Measurements from ENCODE around the gene PDE7B.

Gene PDE7B

DNA sequence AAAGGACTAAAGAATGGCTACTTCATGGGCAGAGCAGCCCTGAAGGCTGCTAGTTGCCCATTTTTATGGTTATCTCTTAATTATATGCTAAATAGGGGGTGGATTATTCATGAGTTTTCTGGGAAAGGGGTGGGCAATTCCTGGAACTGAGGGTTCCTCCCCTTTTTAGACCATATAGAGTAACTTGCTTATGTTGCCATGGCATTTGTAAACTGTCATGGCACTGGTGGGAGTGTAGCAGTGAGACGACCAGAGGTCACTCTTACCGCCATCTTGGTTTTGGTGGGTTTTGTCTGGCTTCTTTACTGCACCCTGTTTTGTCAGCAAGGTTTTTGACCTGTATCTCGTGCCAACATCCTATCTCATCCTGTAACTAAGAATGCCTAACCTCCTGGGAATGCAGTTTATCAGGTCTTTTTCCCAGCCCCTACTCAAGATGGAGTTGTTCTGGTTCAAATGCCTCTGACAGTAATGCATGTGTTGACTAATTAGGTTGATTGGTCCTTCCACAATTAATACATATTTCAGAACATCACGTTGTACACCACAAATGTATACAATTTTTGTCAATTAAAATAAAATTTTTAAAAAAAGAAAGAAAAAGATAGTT, 139.5 kb downstream of the PDE7B start:
- DNase-seq (ENCODE audit: low read depth): no peak

DNA sequence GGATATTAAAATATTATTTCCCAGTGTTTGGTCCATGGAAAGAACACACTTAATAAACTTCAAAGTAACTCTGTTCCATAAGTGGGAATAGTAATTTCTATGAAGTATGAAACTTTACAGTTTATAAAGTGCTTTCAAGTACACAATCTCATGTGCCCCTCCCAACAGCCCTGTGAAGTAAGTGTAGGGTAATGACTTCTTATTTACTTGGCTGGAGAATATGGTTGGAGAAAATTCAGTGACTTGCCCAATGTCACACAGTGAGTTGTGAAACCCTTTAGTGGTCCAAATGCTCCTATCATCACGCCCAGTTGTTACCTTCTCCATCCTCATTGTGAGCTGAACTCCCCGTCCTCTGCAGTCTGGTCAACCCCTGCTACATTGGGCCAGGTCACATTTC, 141.2 kb downstream of the PDE7B start:
- no peak for DNase-seq (ENCODE audit: low read depth)

DNA sequence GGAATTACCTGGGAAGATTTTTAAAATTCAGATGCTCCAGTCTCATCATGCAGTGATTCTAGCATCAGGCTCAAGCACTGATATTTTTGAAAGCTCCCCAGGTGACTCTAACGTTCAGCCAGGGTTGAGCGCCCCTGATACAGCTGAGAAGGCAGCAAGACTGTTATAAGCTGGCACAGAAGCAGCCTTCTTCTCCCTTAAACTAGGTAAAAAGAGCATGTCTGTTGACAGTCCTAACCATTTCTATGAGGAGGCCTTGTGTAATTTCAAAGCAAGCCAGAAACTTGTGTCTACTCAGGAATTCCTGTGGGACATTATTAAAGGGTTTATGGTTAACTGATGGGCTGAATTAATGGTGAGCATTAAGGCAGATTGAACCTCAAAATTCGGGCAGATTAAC, 141.9 kb downstream of the PDE7B start:
- DNase-seq (ENCODE audit: low read depth): no peak

DNA sequence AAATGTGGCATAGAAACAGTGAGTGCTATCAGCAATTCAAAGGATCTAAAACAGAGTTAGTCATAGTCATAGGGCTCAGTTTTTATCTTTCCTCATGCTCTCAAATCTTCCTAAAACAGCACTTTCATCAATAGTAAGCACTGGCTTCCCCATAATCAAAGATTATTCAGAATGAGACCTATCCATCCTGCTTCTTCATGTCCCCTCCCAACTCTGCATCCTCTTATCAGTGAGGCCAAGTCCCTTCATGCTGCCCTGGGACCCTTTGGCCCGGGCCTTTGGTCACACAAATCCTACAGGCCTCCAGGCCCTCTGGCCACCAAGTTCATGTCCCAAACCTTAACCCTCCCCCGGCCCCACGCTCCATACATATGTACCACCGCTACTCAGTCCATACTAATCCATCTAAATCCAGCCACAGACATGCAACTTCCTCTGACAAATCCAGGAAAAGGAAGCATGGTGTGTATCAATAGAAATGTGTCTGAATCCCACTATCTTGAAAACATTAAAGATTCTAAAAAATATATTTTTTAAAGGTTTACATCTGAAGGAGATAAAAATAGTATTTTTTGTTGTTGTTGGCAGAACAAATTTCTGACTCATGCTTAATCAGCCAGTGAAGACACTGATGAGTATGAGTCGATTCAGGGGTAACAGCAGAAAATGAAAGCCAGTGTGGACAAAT, 143.5 kb downstream of the PDE7B start:
- DNase-seq (ENCODE audit: low read depth): no peak

DNA sequence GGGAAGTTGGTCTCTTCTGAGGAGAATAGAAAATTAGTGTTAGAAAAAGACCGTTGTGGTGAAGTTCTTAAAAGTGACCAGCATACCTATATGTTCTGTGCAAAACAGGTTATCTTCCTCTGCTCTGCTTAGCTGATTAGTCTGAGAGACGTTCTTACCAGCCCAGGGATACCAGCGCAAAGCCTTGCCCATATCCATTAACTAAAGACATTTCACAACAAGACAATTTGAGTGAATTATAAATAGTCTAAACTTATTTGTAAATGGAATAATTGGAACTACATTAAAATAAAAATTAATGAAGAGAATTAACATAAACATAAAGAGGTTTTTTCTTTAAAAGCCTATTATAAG, 144.0 kb downstream of the PDE7B start:
- no peak for DNase-seq (ENCODE audit: low read depth)

DNA sequence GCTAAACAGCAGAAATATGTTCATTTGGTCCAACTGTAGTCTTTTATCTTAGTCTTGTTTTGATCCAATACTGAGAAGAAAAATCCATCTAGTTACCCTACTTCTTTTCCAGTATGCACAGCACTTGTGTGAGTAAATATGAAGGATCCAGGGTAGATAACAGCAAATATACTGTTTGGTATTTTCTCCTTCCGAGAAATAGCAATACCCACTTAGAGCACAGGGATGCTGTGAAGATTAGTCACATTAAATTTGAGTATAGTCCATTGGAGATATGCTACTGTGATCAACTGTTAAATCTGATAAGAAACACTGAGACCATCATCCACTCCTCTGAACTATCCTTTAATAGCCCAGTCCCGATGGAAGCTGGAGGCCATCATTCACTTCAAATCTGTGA, 145.2 kb downstream of the PDE7B start:
- no peak for DNase-seq (ENCODE audit: low read depth)

DNA sequence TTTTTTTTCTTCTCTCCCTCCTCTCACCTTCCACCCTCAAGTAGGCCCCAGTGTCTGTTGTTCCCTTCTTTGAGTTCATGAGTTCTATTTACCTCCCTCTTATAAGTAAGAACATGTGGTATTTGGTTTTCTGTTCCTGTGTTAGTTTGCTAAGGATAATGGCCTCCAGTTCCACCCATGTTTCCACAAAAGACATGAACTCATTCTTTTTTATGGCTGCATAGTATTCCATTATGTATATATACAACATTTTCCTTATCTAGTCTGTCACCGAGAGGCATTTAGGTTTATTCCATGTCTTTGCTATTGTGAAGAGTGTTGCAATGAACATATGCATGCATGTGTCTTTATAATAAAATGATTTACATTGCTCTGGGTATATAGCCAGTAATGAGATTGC, 147.9 kb downstream of the PDE7B start:
- no peak for DNase-seq (ENCODE audit: low read depth)

DNA sequence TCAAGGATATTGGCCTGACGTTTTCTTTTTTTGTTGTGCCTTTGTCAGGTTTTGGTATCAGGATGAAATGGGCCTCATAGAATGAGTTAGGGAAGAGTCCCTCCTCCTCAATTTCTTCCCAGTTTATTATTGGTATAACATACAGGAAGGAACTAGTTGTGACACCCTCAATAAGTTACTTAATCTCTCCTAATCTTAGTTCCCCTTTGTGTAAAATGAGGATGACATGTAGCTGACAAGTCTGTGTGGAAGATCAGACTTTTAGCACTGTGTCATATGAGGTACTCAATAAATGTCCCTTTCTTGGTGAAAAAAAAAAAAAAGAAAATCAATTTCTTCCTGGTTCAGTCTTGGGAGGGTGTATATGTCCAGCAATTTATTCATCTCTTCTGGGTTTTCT, 155.8 kb downstream of the PDE7B start:
- no peak for DNase-seq (ENCODE audit: low read depth)

DNA sequence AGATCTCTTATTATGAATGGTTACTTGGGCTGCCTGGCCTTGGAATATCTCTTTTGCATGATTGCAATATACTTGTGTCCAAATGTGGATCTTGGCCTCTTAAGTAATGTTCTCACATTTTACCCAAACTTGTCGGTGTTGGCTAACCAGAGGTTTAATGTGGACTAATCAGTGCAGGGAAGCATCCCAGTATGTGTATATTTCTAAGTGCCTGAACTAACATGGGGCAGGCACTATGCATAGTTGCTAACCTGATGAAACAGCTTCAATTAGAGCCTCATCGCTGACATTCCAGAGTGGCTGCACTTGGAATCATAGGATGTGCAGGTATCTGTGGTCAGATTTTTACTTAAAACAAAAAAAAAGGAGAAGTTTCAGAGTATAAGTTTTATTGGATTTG, 160.0 kb downstream of the PDE7B start:
- no peak for DNase-seq (ENCODE audit: low read depth)

DNA sequence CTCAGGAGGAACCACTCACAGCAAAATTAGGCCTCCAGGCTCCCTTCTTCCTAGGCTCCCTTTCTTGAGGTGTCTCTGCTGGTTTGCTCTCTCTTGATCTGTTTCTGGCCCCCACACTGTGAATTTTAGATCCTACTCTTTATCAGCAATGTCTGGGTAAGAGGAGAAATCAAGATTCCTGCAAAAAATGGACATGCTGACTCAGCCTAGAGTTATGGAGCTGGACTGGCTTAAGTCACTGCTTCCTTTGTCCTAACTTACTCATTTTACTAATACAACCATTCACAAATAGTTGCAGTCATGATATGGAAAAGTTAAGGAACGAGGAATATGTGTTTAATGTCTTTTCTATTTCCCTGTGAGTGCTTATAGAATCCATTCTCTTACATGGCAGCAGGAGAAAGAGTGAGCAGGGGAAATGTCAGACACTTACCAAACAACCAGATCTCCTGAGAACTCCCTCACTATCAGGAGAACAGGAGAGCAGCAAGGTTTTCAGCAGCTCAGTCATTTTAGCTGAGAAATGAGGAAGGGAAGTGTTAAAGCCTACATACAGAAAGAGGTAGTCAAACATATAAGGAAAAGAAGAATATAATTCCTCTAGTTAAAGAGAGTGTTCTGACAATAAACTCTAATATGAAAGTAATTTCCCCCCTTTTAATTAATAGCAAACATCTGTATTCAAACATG, 160.8 kb downstream of the PDE7B start:
- no peak for DNase-seq (ENCODE audit: low read depth)

DNA sequence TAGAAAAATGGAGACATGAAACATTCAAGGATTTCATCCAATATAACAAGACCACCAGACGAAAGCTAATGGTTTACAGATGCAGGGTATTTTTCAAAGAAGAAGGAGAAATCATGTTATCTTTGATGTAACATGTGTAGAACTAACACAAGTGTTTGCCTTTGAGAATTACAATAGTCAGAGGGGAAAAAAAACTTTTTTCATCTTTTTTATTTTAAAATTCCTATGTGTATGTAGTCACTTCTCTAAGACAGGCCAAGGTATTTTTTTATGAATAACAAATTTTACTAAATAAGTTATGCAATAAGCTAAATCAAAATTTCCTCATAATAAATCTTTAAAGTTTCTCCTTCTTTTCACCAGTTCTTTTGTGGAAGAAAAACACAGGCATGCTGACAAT, 161.4 kb downstream of the PDE7B start:
- no peak for DNase-seq (ENCODE audit: low read depth)

DNA sequence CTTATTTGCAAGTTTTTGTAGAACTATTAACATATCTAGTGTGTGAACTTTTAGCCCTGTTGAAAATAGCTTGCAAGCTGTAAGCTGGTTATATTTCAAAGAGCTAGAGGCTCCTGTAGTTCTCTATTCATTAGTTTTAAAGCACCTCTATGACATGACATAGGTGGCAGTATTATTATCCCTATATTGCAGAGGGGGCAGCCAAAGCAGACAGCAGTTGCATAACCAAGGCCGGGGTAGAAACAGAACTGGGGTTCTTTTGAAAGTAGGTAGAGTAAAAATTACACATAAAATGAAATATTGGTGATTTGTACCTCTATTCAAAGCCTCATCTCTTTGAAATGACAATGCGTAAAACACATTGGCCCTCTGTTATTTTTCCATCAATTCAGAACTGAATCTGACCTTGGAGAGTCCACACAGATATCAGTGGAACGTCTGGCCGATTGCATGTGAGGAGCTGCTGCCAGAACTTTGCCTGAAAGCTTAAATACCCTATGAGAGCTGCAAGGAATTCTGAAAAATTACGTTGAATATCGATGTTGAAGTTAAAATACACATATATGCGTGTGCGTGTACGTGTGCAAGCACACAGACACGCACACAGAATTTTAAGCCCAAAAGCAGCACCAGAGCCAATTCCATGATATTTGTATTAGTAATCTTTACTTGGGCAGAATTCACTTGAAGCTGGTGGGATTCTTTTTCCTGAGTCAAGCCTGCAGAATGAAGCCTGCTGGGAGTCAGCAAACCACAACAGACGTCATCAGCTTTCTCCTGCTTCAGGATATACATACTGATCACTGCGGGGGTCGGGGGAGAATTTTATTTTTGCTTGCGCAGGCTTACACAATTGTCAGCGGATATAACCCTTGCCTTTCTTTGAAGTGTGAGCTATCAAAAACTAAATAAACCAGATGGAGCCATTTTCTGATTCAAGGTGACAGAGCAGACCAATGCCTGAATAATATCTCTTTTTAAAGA, 163.2 kb downstream of the PDE7B start:
- no peak for DNase-seq (ENCODE audit: low read depth)

DNA sequence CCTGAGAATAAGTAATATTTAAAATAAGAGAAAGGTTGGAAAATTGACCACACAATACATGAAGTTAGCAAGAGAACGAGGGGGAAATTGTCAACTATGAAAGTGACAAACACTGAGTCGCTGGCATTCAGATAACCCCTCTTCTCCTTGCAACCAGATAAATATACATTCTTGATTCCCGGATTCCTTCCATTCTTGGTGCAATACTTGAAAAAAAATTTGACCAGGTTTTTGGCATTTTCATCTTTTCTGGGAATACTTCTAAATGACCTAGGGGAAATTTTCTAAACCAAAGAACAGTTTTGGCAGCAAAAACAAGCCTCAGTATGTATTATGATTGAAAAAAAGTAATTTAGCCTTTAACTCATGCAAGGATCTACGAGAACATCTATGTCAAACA, 164.0 kb downstream of the PDE7B start:
- no peak for DNase-seq (ENCODE audit: low read depth)

DNA sequence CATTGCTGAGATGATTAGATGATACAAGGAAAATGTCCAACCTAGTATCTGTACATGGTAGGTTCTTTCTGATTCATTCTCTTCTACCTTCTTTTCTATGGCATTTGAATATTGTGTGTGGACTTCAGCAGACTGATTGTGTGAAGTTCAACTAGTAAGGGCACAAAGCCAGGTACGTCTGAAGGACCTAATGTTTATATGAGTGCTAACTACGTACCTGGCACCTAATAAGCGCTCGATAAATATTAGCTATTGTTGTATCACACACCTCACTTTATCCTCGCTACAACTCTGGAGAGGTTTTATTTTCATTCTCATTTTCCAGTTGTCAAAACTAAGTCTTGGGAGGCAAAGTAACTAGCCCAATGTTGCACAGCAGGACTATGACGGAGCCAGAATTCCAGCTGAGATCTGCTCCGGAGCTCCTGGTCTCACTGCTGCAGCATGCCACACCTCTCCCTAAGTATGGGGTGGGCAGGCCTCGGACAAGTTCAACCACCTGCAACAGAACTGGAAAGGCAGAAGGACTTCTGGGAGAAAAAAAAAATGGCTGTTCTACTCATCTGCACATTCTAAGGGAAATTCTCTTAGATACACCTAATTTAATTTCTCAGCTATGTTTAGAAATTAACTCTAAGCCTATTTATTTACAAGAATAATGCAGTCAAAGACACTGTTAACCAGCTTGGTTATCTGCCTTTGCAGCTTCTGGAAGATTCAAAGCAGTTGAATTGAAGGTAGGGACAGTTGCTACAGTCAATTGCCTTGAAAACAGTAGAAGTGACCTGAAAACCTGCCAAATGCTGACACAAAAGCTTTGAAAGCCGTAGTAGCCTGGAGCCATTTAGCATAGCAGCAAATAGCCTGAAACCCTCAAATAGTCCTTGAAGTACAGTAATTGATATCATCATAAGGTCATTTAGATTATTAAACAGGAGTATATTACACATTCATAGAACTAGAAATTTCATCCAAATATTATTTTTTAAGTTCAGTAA, 165.0 kb downstream of the PDE7B start:
- no peak for DNase-seq (ENCODE audit: low read depth)

DNA sequence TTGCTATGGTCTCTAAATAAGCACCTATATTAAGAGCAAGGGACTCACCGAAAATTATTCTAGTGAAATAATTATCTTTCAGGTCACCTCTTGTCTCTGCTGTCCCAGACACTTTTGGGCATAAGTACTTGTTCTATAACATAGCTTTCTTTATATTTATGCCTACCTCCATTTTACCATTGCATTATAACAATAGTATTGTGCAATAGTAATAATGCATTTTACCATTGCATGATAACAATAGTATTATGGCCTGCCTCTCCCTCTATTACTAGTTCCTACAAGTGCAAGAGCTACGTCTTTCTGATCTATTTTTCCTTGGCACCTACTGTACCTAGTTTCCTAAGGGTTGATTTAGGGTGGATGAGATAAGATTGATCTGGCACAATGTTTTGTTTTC, 169.2 kb downstream of the PDE7B start:
- no peak for DNase-seq (ENCODE audit: low read depth)

DNA sequence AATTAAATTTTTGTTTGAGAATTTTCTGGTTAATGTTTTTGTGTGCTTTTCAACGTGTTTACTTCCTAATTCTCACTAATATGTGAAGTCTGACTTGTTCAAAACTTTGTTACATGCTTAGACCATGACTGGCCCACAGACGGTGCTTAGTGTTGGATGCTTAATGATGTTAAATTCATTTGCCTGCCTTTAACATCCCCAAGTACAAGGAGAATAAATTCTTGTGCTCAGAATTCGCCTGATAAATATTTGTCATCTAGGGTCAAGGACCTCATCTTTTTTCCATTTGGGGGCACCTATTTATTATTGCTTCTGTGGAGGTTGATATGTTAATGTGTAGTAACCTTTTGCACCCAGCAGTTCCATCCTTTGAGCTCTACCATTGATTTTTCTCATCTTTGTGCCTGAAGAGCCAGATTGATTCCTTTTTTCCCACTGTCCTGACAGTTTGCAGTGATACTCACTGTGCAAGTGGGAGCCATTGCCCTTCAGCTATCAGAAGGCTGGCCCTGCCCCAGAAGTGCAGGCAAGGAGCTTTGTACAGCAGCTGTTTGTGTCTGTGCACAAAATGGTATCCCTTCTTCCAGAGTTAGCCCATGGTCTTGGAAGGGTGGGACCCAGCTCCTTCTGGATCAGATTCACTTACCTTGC, 170.8 kb downstream of the PDE7B start:
- DNase-seq (ENCODE audit: low read depth): no peak

DNA sequence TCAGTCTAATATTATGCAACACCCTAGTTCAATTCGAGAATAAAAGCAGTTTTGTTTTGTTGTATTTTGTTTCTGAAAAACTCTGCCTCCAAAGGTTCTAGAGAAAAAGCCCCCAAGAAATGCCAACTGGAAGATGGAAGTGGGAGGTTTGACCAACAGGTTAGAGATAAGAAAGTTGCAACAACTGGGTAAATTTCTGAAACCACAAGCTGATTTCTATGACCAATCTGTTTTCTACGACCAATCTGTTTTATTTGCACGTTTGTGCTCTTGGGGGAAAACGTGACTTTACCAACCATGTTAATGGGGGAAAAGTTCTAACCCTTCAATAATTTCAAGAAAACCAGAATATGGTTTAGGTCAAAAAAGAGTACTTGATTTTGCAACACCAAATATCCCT, 173.2 kb downstream of the PDE7B start:
- no peak for DNase-seq (ENCODE audit: low read depth)

DNA sequence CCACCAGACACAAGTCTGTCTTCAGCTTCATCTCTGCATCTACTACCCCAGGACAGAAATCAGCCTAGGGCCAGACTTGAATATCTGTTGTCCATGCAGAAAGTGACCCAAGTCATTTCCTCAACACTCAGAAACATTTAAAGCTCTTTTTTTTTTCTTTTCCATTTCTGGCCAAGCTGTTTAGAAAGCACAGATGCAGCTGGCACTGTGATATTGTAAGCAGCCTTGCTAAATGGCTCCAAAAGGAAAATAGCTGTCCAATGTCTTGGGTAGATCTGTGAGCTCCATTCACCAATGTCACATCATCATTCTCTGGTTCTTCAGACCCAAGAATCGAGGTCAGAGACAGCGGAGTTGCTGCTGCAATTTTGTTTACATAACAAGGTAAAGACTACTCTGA, 174.2 kb downstream of the PDE7B start:
- DNase-seq (ENCODE audit: low read depth): no peak

DNA sequence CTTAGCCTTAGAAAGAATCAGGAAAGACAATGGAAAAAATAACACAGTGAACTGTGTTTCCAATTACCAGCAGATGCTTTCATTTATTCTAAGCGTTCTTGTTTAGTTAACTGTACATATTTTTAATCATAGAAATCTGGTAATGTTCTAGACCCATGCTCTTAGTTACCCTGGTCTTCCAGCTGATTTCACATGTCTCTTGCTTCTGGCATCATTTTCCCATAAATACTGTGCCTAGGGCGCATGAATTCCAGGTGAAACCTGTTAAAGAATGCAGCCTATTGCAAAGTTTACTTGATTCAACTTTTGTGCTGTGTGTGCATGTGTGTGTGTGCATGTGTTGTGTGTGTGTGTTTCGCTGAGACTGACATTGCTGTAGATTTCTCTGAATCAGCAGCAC, 178.6 kb downstream of the PDE7B start:
- DNase-seq (ENCODE audit: low read depth): no peak

DNA sequence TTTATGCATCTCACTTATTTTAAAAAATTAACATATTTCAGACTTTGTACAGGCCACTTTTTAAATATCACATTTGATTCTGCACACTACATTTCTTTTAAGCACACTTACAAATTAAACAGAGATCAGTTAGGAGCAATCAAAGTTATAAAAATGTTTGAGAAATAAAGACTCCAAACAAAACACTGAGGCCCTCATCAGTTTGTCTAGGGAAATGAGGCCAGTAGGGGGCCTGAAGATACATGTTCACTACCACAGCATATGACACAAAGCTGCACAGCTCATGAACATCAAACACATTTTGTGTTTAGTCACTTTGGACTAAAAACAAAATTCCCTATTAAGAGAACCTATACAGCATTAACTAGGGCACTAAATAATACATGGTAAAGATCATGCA, 180.5 kb downstream of the PDE7B start:
- no peak for DNase-seq (ENCODE audit: low read depth)

DNA sequence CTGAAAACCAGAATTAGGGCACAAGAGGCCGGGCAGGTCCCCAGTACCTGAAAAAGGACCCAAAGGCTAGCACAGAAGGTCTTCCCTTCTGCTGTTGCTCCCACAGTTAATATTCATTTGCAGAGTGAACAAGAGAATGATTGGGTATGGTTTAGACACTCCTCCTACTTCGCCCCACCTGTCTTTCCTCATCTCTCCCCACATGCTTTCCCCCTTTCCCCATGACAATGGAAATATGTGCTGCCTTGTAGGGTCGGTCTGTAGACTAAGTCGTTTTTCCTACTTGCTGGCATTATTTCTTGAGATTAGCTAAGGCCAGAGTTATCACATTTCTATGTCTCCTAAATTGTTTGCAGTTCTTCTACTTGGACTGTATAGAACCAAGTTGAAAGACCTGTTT, 181.9 kb downstream of the PDE7B start:
- no peak for DNase-seq (ENCODE audit: low read depth)
